K562 (cell line): ENCODE results near the gene NDUFS6. TPM values are rescaled to one million over a fixed set of nuclear protein-coding genes. Genes with fewer than 3 reads are reported as not detected.

Experiments
- CBX1 ChIP-seq: sonication (generic); IDR thresholded peaks from 2 replicates; pipeline ENCODE4 v1.6.1; 2016; ENCODE audit warnings: antibody characterized with exemption, low read depth, mild to moderate bottlenecking
- CTBP1 ChIP-seq: fragments of 450-650 bp; IDR thresholded peaks from 2 replicates; pipeline ENCODE4 v1.6.1; 2016; ENCODE audit warnings: borderline replicate concordance
- GABPB1 ChIP-seq: sonication (generic); formaldehyde crosslinking; IDR thresholded peaks from 2 replicates; pipeline ENCODE4 v1.8.0; 2022; ENCODE audit warnings: mild to moderate bottlenecking, missing genetic modification reagents
- HDAC1 ChIP-seq, 2 experiments: fragments of 450-650 bp; IDR thresholded peaks; 2 replicates each; pipeline ENCODE4 v1.6.1; 2016 to 2017; ENCODE audit warnings: inconsistent platforms in 1 of 2, mild to moderate bottlenecking in 1 of 2, moderate library complexity in 1 of 2
- JUN ChIP-seq, 2 experiments: sonication (generic) in 1 of 2; formaldehyde crosslinking in 1 of 2; IDR thresholded peaks; 2 replicates each; pipeline versions ENCODE4 v1.6.1 to v1.8.0; 2012 to 2022; ENCODE audit warnings: borderline replicate concordance in 2 of 2, mild to moderate bottlenecking in 2 of 2, improper control_type of control experiment in 1 of 2, low read depth in 1 of 2, low read length in 1 of 2, missing genetic modification reagents in 1 of 2
- KLF6 ChIP-seq: fragments of 250-450 bp; sonication (Bioruptor Pico); IDR thresholded peaks from 2 replicates; pipeline ENCODE4 v1.4.0; 2020; ENCODE audit warnings: mild to moderate bottlenecking, moderate library complexity, borderline replicate concordance
- RFX5 ChIP-seq: IDR thresholded peaks from 2 replicates; pipeline ENCODE4 v1.6.1; 2011; ENCODE audit warnings: low read depth, mild to moderate bottlenecking, improper control_type of control experiment, low read length
- RHOXF2B ChIP-seq: fragments of 250-450 bp; sonication (Bioruptor Pico); conservative IDR thresholded peaks from 2 replicates; pipeline ENCODE4 v1.5.1; 2021
- TBL1XR1 ChIP-seq, 2 experiments: IDR thresholded peaks; 2 replicates each; pipeline ENCODE4 v1.6.1; 2012; ENCODE audit warnings: improper control_type of control experiment in 2 of 2, low read length in 2 of 2, mild to moderate bottlenecking in 1 of 2
- YY1 ChIP-seq, 3 experiments: IDR thresholded peaks; 2 replicates each; pipeline ENCODE4 v1.6.1; 2011; ENCODE audit warnings: low read length in 2 of 3, mild to moderate bottlenecking in 2 of 3, moderate library complexity in 2 of 3, borderline replicate concordance in 1 of 3, control low read depth in 1 of 3, low read depth in 1 of 3; ENCODE audit not compliant: insufficient read depth in 3 of 3, insufficient replicate concordance in 2 of 3, control insufficient read depth in 1 of 3, insufficient read length in 1 of 3; ENCODE audit errors: extremely low read depth in 1 of 3
- ZNF134 ChIP-seq: fragments of 250-450 bp; sonication (Bioruptor Pico); conservative IDR thresholded peaks from 2 replicates; pipeline ENCODE4 v1.4.0; 2020
- polyA plus RNA-seq, 8 experiments: library from polyadenylated mRNA; depleted of rRNA in 4 of 8; stranded (reverse) in 5 of 8; unstranded in 3 of 8; fragments of >200 nt; fragmentation: Nextera tagmentation in 2 of 8; fragmentation: Illumina TruSeq in 1 of 8; extraction: Ambion mirVana in 2 of 8; extraction: Trizol in 1 of 8; gene quantifications; 2 replicates each; pipeline versions ENCODE4 v1.2.1 to v1.2.3, GENCODE V29; 2011 to 2014; ENCODE audit warnings: inconsistent platforms in 1 of 8, missing spikeins in 1 of 8
- total RNA-seq, 7 experiments: library from RNA; depleted of rRNA in 6 of 7; stranded (reverse); fragments of >200 nt in 6 of 7; fragmentation: Illumina TruSeq in 2 of 7; extraction: Trizol in 2 of 7; gene quantifications; 2 replicates each; pipeline versions ENCODE4 v1.2.1 to v1.2.3, GENCODE V29; 2011 to 2021; ENCODE audit warnings: low replicate concordance in 1 of 7
- TF ChIP-seq, protein P1 (sequence below), 3 experiments: fragments of 200-800 bp in 1 of 3; fragments of 250-450 bp in 1 of 3; fragments of 450-650 bp in 1 of 3; sonication (Bioruptor Pico) in 1 of 3; sonication (Bioruptor generic) in 1 of 3; formaldehyde crosslinking in 1 of 3; IDR thresholded peaks; 2 replicates each; pipeline versions ENCODE4 v1.6.1 to v1.8.0; 2016 to 2022; ENCODE audit warnings: mild to moderate bottlenecking in 2 of 3, missing genetic modification characterization in 2 of 3, missing compliant biosample characterization in 1 of 3, moderate library complexity in 1 of 3
- TF ChIP-seq, protein P2 (sequence below): fragments of 250-450 bp; sonication (Bioruptor Pico); IDR thresholded peaks from 2 replicates; pipeline ENCODE4 v1.5.0; 2020; ENCODE audit warnings: mild to moderate bottlenecking
- TF ChIP-seq, protein P3 (sequence below), 2 experiments: fragments of 250-450 bp in 1 of 2; fragments of 450-650 bp in 1 of 2; sonication (Bioruptor Pico) in 1 of 2; IDR thresholded peaks; 2 replicates each; pipeline versions ENCODE4 v1.6.1 to v1.8.0; 2016 to 2021; ENCODE audit warnings: mild to moderate bottlenecking in 2 of 2, moderate library complexity in 2 of 2, missing compliant biosample characterization in 1 of 2, missing genetic modification characterization in 1 of 2
- TF ChIP-seq, protein P4 (sequence below), 2 experiments: IDR thresholded peaks; 2 replicates each; pipeline ENCODE4 v1.6.1; 2012; ENCODE audit warnings: improper control_type of control experiment in 2 of 2, low read depth in 2 of 2, low read length in 2 of 2, borderline replicate concordance in 1 of 2

Gene NDUFS6
- total and polyA plus RNA-seq, 9 of the 15 experiments (the other 6 are each of a cell fraction or from before 2014, with no cell fraction given), result 36.1 to 291 (median 77.0) TPM

DNA sequence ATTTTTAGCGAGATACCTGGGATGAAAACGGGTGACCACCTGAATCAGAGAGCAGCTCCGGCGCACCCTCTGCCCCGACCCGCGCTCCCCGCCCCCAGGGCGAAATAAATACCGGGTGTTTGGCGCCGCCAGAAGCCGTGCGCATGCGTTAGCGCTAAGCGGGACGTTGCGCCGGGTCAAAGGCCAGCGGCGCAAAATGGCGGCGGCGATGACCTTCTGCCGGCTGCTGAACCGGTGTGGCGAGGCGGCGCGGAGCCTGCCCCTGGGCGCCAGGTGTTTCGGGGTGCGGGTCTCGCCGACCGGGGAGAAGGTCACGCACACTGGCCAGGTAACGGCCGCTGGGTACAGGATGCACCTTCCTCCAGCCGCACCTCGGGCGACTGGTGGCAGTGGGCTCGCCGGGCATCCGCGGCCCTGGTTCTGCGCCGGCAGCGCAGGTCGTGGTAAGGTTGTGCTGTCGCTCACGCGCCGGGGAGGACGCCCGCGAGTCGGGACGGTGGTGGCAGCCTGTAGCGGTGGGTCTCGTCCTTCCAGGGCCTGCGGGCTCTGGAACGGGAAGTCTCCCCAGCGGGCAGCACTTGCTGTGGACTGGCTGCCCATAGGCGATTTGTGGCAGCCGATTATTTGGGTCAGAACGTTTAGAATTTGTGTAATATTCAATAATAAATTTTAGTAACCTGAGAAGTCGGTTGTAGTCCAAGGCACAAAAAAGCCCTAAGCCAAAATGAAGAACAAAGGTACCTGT, at the start of gene NDUFS6 (continued):
- TF ChIP-seq, protein P1, sequence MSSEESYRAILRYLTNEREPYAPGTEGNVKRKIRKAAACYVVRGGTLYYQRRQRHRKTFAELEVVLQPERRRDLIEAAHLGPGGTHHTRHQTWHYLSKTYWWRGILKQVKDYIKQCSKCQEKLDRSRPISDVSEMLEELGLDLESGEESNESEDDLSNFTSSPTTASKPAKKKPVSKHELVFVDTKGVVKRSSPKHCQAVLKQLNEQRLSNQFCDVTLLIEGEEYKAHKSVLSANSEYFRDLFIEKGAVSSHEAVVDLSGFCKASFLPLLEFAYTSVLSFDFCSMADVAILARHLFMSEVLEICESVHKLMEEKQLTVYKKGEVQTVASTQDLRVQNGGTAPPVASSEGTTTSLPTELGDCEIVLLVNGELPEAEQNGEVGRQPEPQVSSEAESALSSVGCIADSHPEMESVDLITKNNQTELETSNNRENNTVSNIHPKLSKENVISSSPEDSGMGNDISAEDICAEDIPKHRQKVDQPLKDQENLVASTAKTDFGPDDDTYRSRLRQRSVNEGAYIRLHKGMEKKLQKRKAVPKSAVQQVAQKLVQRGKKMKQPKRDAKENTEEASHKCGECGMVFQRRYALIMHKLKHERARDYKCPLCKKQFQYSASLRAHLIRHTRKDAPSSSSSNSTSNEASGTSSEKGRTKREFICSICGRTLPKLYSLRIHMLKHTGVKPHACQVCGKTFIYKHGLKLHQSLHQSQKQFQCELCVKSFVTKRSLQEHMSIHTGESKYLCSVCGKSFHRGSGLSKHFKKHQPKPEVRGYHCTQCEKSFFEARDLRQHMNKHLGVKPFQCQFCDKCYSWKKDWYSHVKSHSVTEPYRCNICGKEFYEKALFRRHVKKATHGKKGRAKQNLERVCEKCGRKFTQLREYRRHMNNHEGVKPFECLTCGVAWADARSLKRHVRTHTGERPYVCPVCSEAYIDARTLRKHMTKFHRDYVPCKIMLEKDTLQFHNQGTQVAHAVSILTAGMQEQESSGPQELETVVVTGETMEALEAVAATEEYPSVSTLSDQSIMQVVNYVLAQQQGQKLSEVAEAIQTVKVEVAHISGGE (CRISPR knock-in tag; IDR thresholded peaks at IDR 0.05), result no peak; a peak in 1 of 6 replicates
- TF ChIP-seq RHOXF2B (CRISPR knock-in tag), result no peak
- peak in 1 of 2 experiments; percentile 88; a peak in 2 of 4 replicates for TF ChIP-seq HDAC1 (IDR thresholded peaks at IDR 0.05)
- TF ChIP-seq YY1 (IDR thresholded peaks at IDR 0.05; ENCODE audit: borderline replicate concordance in 1 of 3, control insufficient read depth in 1 of 3, extremely low read depth in 1 of 3, insufficient read depth in 3 of 3, insufficient read length in 1 of 3, insufficient replicate concordance in 2 of 3, low read depth in 1 of 3, low read length in 2 of 3), result peak; percentile 91 to 97 (median 96)
- peak; percentile 34 for TF ChIP-seq GABPB1
- peak; percentile 8 to 14; a peak in 1 of 4 replicates for TF ChIP-seq TBL1XR1 (IDR thresholded peaks at IDR 0.05; ENCODE audit: low read length in 2 of 2)
- no peak for TF ChIP-seq ZNF134
- TF ChIP-seq JUN (IDR thresholded peaks at IDR 0.05; ENCODE audit: borderline replicate concordance, low read depth, low read length), result peak; percentile 9; the same call in 1 of the 2 replicates
- no peak for TF ChIP-seq JUN (CRISPR knock-in tag; IDR thresholded peaks at IDR 0.05; ENCODE audit: borderline replicate concordance)
- peak; percentile 78; the same call in 1 of the 2 replicates for TF ChIP-seq CBX1
- TF ChIP-seq RFX5, result no peak
- TF ChIP-seq KLF6 (CRISPR knock-in tag), result no peak
- peak; percentile 83 for TF ChIP-seq CTBP1
- TF ChIP-seq, protein P2, sequence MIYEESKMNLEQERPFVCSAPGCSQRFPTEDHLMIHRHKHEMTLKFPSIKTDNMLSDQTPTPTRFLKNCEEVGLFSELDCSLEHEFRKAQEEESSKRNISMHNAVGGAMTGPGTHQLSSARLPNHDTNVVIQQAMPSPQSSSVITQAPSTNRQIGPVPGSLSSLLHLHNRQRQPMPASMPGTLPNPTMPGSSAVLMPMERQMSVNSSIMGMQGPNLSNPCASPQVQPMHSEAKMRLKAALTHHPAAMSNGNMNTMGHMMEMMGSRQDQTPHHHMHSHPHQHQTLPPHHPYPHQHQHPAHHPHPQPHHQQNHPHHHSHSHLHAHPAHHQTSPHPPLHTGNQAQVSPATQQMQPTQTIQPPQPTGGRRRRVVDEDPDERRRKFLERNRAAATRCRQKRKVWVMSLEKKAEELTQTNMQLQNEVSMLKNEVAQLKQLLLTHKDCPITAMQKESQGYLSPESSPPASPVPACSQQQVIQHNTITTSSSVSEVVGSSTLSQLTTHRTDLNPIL (CRISPR knock-in tag), result no peak
- TF ChIP-seq, protein P3, sequence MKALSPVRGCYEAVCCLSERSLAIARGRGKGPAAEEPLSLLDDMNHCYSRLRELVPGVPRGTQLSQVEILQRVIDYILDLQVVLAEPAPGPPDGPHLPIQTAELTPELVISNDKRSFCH (CRISPR knock-in tag; IDR thresholded peaks at IDR 0.05), result no peak
- TF ChIP-seq, protein P3 (tag; IDR thresholded peaks at IDR 0.05), result peak; percentile 85
- TF ChIP-seq, protein P4, sequence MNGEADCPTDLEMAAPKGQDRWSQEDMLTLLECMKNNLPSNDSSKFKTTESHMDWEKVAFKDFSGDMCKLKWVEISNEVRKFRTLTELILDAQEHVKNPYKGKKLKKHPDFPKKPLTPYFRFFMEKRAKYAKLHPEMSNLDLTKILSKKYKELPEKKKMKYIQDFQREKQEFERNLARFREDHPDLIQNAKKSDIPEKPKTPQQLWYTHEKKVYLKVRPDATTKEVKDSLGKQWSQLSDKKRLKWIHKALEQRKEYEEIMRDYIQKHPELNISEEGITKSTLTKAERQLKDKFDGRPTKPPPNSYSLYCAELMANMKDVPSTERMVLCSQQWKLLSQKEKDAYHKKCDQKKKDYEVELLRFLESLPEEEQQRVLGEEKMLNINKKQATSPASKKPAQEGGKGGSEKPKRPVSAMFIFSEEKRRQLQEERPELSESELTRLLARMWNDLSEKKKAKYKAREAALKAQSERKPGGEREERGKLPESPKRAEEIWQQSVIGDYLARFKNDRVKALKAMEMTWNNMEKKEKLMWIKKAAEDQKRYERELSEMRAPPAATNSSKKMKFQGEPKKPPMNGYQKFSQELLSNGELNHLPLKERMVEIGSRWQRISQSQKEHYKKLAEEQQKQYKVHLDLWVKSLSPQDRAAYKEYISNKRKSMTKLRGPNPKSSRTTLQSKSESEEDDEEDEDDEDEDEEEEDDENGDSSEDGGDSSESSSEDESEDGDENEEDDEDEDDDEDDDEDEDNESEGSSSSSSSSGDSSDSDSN (IDR thresholded peaks at IDR 0.05; ENCODE audit: borderline replicate concordance in 1 of 2, low read depth in 2 of 2, low read length in 2 of 2), result peak in 1 of 2 experiments; percentile 48; a peak in 1 of 4 replicates
